SK-N-SH treated with all-trans-retinoic acid at 6 μM for 48 hours (cell line): ENCODE results near the gene AKAP13.

ENCODE experiments used
- ATAC-seq: fragments of 200-7000 bp; cut with Tn5 transposase; 3 replicates; pipeline ENCODE4 v1.9.1; 2020; ENCODE audit warnings: mild to moderate bottlenecking, moderate library complexity
- ARNTL ChIP-seq: fragments of 450-650 bp; formaldehyde crosslinking; IDR thresholded peaks from 2 replicates; pipeline ENCODE4 v1.5.0; 2020; ENCODE audit warnings: low read depth, mild to moderate bottlenecking, moderate library complexity, borderline replicate concordance
- BACH2 ChIP-seq: fragments of 250-450 bp; sonication (Bioruptor Pico); IDR thresholded peaks from 2 replicates; pipeline ENCODE4 v1.9.0; 2021; ENCODE audit warnings: mild to moderate bottlenecking, borderline replicate concordance
- CREB5 ChIP-seq: fragments of 250-450 bp; sonication (Bioruptor Pico); IDR thresholded peaks from 2 replicates; pipeline ENCODE4 v1.5.1; 2020; ENCODE audit warnings: low read depth, mild to moderate bottlenecking, moderate library complexity
- CSDC2 ChIP-seq: fragments of 250-450 bp; sonication (Bioruptor Pico); IDR thresholded peaks from 2 replicates; pipeline ENCODE4 v1.5.0; 2020; ENCODE audit warnings: mild to moderate bottlenecking, moderate library complexity
- ESRRG ChIP-seq: fragments of 250-450 bp; sonication (Bioruptor Pico); IDR thresholded peaks from 2 replicates; pipeline ENCODE4 v1.6.1; 2021; ENCODE audit warnings: mild to moderate bottlenecking
- GLIS3 ChIP-seq: fragments of 250-450 bp; sonication (Bioruptor Pico); IDR thresholded peaks from 2 replicates; pipeline ENCODE4 v1.5.0; 2020; ENCODE audit warnings: mild to moderate bottlenecking, moderate library complexity
- OSR1 ChIP-seq: fragments of 250-450 bp; sonication (Bioruptor Pico); IDR thresholded peaks from 2 replicates; pipeline ENCODE4 v1.8.0; 2022; ENCODE audit warnings: moderate library complexity, mild to moderate bottlenecking, inconsistent platforms
- PATZ1 ChIP-seq: fragments of 250-450 bp; sonication (Bioruptor Pico); IDR thresholded peaks from 2 replicates; pipeline ENCODE4 v1.8.0; 2020; ENCODE audit warnings: mild to moderate bottlenecking, moderate library complexity, borderline replicate concordance
- POU6F1 ChIP-seq: fragments of 250-450 bp; sonication (Bioruptor Pico); IDR thresholded peaks from 2 replicates; pipeline ENCODE4 v1.8.0; 2021; ENCODE audit warnings: low read depth, mild to moderate bottlenecking, moderate library complexity, borderline replicate concordance
- PPARA ChIP-seq: fragments of 250-450 bp; sonication (Bioruptor Pico); IDR thresholded peaks from 2 replicates; pipeline ENCODE4 v1.5.0; 2020; ENCODE audit warnings: mild to moderate bottlenecking, borderline replicate concordance
- RARB ChIP-seq: fragments of 250-450 bp; sonication (Bioruptor Pico); IDR thresholded peaks from 2 replicates; pipeline ENCODE4 v1.8.0; 2021; ENCODE audit warnings: mild to moderate bottlenecking, moderate library complexity
- SNAI2 ChIP-seq: fragments of 250-450 bp; sonication (Bioruptor Pico); IDR thresholded peaks from 2 replicates; pipeline ENCODE4 v1.5.0; 2020; ENCODE audit warnings: mild to moderate bottlenecking, moderate library complexity
- TOX ChIP-seq: fragments of 250-450 bp; sonication (Bioruptor Pico); IDR thresholded peaks from 2 replicates; pipeline ENCODE4 v1.8.0; 2021; ENCODE audit warnings: mild to moderate bottlenecking, moderate library complexity, borderline replicate concordance
- ZC3H10 ChIP-seq: fragments of 250-450 bp; sonication (Bioruptor Pico); IDR thresholded peaks from 2 replicates; pipeline ENCODE4 v1.5.1; 2021; ENCODE audit warnings: mild to moderate bottlenecking, moderate library complexity
- ZFP3 ChIP-seq: fragments of 250-450 bp; sonication (Bioruptor Pico); IDR thresholded peaks from 2 replicates; pipeline ENCODE4 v1.5.0; 2020; ENCODE audit warnings: mild to moderate bottlenecking, moderate library complexity
- ZFP30 ChIP-seq: fragments of 450-650 bp; formaldehyde crosslinking; IDR thresholded peaks from 2 replicates; pipeline ENCODE4 v1.5.0; 2022; ENCODE audit warnings: mild to moderate bottlenecking, moderate library complexity
- ZNF565 ChIP-seq: fragments of 450-650 bp; formaldehyde crosslinking; conservative IDR thresholded peaks from 2 replicates; pipeline ENCODE4 v1.5.0; 2020; ENCODE audit warnings: low read depth, mild to moderate bottlenecking, moderate library complexity
- ZNF70 ChIP-seq: fragments of 450-650 bp; formaldehyde crosslinking; IDR thresholded peaks from 2 replicates; pipeline ENCODE4 v1.5.0; 2020; ENCODE audit warnings: mild to moderate bottlenecking, moderate library complexity
- ZNF8 ChIP-seq: fragments of 450-650 bp; formaldehyde crosslinking; IDR thresholded peaks from 2 replicates; pipeline ENCODE4 v1.5.0; 2020; ENCODE audit warnings: mild to moderate bottlenecking, moderate library complexity
- TF ChIP-seq, protein P1 (sequence below): fragments of 250-450 bp; sonication (Bioruptor Pico); IDR thresholded peaks from 2 replicates; pipeline ENCODE4 v1.5.1; 2021; ENCODE audit warnings: mild to moderate bottlenecking, moderate library complexity
- TF ChIP-seq, protein P2 (sequence below): fragments of 250-450 bp; sonication (Bioruptor Pico); IDR thresholded peaks from 2 replicates; pipeline ENCODE4 v1.5.0; 2020; ENCODE audit warnings: mild to moderate bottlenecking, moderate library complexity

Gene AKAP13

GRCh38 chr15:85743392-85744055 is 363.1 kb downstream of the AKAP13 start:
- ATAC-seq: no peak
- TF ChIP-seq, protein P1, sequence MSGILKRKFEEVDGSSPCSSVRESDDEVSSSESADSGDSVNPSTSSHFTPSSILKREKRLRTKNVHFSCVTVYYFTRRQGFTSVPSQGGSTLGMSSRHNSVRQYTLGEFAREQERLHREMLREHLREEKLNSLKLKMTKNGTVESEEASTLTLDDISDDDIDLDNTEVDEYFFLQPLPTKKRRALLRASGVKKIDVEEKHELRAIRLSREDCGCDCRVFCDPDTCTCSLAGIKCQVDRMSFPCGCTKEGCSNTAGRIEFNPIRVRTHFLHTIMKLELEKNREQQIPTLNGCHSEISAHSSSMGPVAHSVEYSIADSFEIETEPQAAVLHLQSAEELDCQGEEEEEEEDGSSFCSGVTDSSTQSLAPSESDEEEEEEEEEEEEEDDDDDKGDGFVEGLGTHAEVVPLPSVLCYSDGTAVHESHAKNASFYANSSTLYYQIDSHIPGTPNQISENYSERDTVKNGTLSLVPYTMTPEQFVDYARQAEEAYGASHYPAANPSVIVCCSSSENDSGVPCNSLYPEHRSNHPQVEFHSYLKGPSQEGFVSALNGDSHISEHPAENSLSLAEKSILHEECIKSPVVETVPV: no peak
- TF ChIP-seq ZC3H10 (CRISPR knock-in tag) (no peak), ZNF8 (CRISPR knock-in tag) (no peak), BACH2 (CRISPR knock-in tag) (no peak), TOX (CRISPR knock-in tag) (no peak), ZFP30 (no peak), CSDC2 (no peak), PPARA (CRISPR knock-in tag) (no peak), ZFP3 (CRISPR knock-in tag) (no peak), ZNF70 (CRISPR knock-in tag) (no peak), PATZ1 (CRISPR knock-in tag) (no peak), ZNF565 (no peak), CREB5 (CRISPR knock-in tag) (no peak), RARB (CRISPR knock-in tag) (no peak), SNAI2 (CRISPR knock-in tag) (no peak)
- TF ChIP-seq, protein P2, sequence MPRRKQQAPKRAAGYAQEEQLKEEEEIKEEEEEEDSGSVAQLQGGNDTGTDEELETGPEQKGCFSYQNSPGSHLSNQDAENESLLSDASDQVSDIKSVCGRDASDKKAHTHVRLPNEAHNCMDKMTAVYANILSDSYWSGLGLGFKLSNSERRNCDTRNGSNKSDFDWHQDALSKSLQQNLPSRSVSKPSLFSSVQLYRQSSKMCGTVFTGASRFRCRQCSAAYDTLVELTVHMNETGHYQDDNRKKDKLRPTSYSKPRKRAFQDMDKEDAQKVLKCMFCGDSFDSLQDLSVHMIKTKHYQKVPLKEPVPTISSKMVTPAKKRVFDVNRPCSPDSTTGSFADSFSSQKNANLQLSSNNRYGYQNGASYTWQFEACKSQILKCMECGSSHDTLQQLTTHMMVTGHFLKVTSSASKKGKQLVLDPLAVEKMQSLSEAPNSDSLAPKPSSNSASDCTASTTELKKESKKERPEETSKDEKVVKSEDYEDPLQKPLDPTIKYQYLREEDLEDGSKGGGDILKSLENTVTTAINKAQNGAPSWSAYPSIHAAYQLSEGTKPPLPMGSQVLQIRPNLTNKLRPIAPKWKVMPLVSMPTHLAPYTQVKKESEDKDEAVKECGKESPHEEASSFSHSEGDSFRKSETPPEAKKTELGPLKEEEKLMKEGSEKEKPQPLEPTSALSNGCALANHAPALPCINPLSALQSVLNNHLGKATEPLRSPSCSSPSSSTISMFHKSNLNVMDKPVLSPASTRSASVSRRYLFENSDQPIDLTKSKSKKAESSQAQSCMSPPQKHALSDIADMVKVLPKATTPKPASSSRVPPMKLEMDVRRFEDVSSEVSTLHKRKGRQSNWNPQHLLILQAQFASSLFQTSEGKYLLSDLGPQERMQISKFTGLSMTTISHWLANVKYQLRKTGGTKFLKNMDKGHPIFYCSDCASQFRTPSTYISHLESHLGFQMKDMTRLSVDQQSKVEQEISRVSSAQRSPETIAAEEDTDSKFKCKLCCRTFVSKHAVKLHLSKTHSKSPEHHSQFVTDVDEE (CRISPR knock-in tag): no peak

GRCh38 chr15:85744579-85744978 is 364.2 kb downstream of the AKAP13 start:
- TF ChIP-seq, protein P1: no peak
- TF ChIP-seq ZC3H10 (CRISPR knock-in tag) (no peak), BACH2 (CRISPR knock-in tag) (no peak), OSR1 (CRISPR knock-in tag) (no peak), ZNF8 (CRISPR knock-in tag) (no peak), ARNTL (CRISPR knock-in tag) (no peak), POU6F1 (CRISPR knock-in tag) (no peak), RARB (CRISPR knock-in tag) (no peak), PATZ1 (CRISPR knock-in tag) (no peak), GLIS3 (CRISPR knock-in tag) (no peak), ZFP3 (CRISPR knock-in tag) (no peak), ZNF70 (CRISPR knock-in tag) (no peak), TOX (CRISPR knock-in tag) (no peak), ZFP30 (no peak), ESRRG (CRISPR knock-in tag) (no peak), CSDC2 (no peak)
- no peak for ATAC-seq
